GM23248 (cell line): ENCODE results near the gene SUN2. TPM values are rescaled to one million over a fixed set of nuclear protein-coding genes. Genes with fewer than 3 reads are reported as not detected.

Source experiments
- DNase-seq: peaks from one replicate; pipeline ENCODE4 v3.0.0-alpha.2; 2015
- H2AFZ ChIP-seq: fragments of 200-600 bp; sonication (generic); 2 replicates; pipeline ENCODE4 v1.6.1; 2016; ENCODE audit warnings: antibody characterized with exemption
- H3F3A ChIP-seq: fragments of 200-600 bp; sonication (generic); 2 replicates; pipeline ENCODE4 v1.6.1; 2016; ENCODE audit warnings: mild to moderate bottlenecking, antibody characterized with exemption, mixed run types; ENCODE audit not compliant: insufficient read depth
- H3K27ac ChIP-seq: fragments of 200-600 bp; sonication (generic); 2 replicates; pipeline ENCODE4 v1.5.1; 2016; ENCODE audit warnings: mild to moderate bottlenecking
- H3K27me3 ChIP-seq: fragments of 200-600 bp; sonication (generic); replicated peaks from 2 replicates; pipeline ENCODE4 v1.6.1; 2016; ENCODE audit warnings: mild to moderate bottlenecking; ENCODE audit not compliant: insufficient read depth
- H3K36me3 ChIP-seq: fragments of 200-600 bp; sonication (generic); 2 replicates; pipeline ENCODE4 v1.6.1; 2016; ENCODE audit warnings: low read depth, mild to moderate bottlenecking
- H3K4me1 ChIP-seq: fragments of 200-600 bp; sonication (generic); 2 replicates; pipeline ENCODE4 v1.6.1; 2016; ENCODE audit warnings: mild to moderate bottlenecking; ENCODE audit not compliant: insufficient read depth
- H3K4me2 ChIP-seq: fragments of 200-600 bp; sonication (generic); one replicate; pipeline ENCODE4 v1.6.1; 2016; ENCODE audit warnings: mild to moderate bottlenecking; ENCODE audit not compliant: unreplicated experiment
- H3K4me3 ChIP-seq: fragments of 200-600 bp; sonication (generic); 2 replicates; pipeline ENCODE4 v1.5.1; 2016; ENCODE audit warnings: mild to moderate bottlenecking
- H3K79me2 ChIP-seq: fragments of 200-600 bp; sonication (generic); 2 replicates; pipeline ENCODE4 v1.6.1; 2016; ENCODE audit warnings: mild to moderate bottlenecking; ENCODE audit not compliant: insufficient read depth
- H3K9ac ChIP-seq: fragments of 200-600 bp; sonication (generic); 2 replicates; pipeline ENCODE4 v1.6.1; 2016; ENCODE audit warnings: mild to moderate bottlenecking
- H3K9me2 ChIP-seq: fragments of 200-600 bp; sonication (generic); 2 replicates; pipeline ENCODE4 v1.6.1; 2016; ENCODE audit warnings: mixed run types, mild to moderate bottlenecking, moderate library complexity; ENCODE audit not compliant: insufficient read depth
- H3K9me3 ChIP-seq: fragments of 200-600 bp; sonication (generic); one replicate; pipeline ENCODE4 v1.6.1; 2017; ENCODE audit warnings: low read depth
- H4K20me1 ChIP-seq: fragments of 200-600 bp; sonication (generic); 2 replicates; pipeline ENCODE4 v1.6.0; 2016; ENCODE audit not compliant: insufficient read depth
- EZH2 ChIP-seq: fragments of 200-600 bp; sonication (generic); IDR thresholded peaks from 2 replicates; pipeline ENCODE4 v1.6.1; 2018; ENCODE audit warnings: antibody characterized with exemption, mild to moderate bottlenecking; ENCODE audit not compliant: insufficient read depth, poor library complexity, severe bottlenecking
- EZH2phosphoT487 ChIP-seq: fragments of 200-600 bp; sonication (generic); IDR thresholded peaks from 2 replicates; pipeline ENCODE4 v1.6.1; 2018; ENCODE audit warnings: antibody characterized with exemption, moderate library complexity, mild to moderate bottlenecking, low read depth; ENCODE audit not compliant: insufficient read depth
- WGBS, 2 experiments: methylation state at CpG; one replicate each; pipeline ENCODE4 v1.1.6; 2015 to 2017; ENCODE audit warnings: low lambda C conversion rate in 2 of 2, low coverage in 1 of 2; ENCODE audit errors: missing lambda C conversion rate in 2 of 2; 5-methylcytosine and 5-hydroxymethylcytosine counted together
- in situ Hi-C: fragments of 300-500 bp; cut with MboI; formaldehyde crosslinking; loops from 2 replicates; pipeline ENCODE4 v1.15.0; 2020
- polyA plus RNA-seq: library from polyadenylated mRNA; unstranded; fragments of >200 nt; fragmentation: Nextera tagmentation; extraction: Ambion mirVana; gene quantifications from 2 replicates; pipeline ENCODE4 v1.2.1, GENCODE V29; 2016
- total RNA-seq: library from RNA; depleted of rRNA; stranded (reverse); fragments of >200 nt; shearing (Covaris generic); gene quantifications from 2 replicates; pipeline ENCODE4 v1.2.3, GENCODE V29; 2014

Gene SUN2
- total and polyA plus RNA-seq, 2 experiments from 2014 or later: 47.9 to 146 TPM

DNA sequence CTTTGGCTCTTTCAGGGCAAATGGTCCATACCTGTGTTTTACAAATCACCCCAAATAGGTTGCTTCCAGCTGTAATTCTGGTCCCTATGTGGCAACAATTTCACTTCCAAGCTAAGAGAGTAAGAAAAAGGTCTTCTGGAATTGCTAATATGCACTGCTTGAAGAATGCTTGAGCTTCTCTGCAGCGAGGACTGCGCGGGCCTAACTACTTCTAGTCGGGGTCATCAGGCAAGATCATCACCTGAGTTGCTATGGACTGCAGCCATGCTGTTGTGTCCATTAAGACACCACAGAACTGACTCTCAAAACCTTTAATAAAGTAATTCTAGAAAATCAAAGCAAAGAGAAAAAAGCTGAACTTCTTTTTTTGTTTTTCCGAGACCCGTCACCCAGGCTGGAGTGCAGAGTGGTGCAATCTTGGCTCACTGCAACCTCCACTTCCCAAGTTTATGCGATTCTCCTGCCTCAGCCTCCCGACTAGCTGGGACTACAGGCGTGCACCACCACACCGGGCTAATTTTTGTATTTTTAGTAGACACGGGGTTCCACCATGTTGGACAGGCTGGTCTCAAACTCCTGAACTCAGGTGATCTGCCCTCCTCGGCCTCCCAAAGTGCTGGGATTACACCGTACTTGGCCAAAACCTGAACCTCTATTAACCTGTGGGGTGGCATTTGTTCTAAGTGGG lies 57.2 kb downstream of the SUN2 start:
- H3K9me2 ChIP-seq: no peaks in the 10 kb centered on the region
- H2AFZ ChIP-seq: no peak overlapping the region
- no peaks in the 10 kb centered on the region for H3K27me3 ChIP-seq
- H3K36me3 ChIP-seq: peaks cover 6% of the 10 kb centered on the region; the same call in 1 of the 2 replicates
- H3K27ac ChIP-seq: peak overlapping the region; percentile 97; the same call in 1 of the 2 replicates
- in situ Hi-C loops: no loop called here
- peaks cover 65% of the 10 kb centered on the region for H3K79me2 ChIP-seq
- H3K4me1 ChIP-seq: peaks cover 41% of the 10 kb centered on the region
- H3K4me2 ChIP-seq: peak overlapping the region; percentile 95
- no peaks in the 10 kb centered on the region for H3K9me3 ChIP-seq
- WGBS, 2 experiments: 90 to 94% methylated on average over 13 of the region's 13 CpGs
- no peak for TF ChIP-seq EZH2phosphoT487
- no peak for TF ChIP-seq EZH2
- peak overlapping the region; percentile 99 for H3K9ac ChIP-seq
- peaks cover 41% of the 10 kb centered on the region for H3F3A ChIP-seq
- H3K4me3 ChIP-seq: peak overlapping the region; percentile 87
- no peaks in the 10 kb centered on the region for H4K20me1 ChIP-seq
- no peak for DNase-seq

GRCh38 chr22:38697425-38698089 lies 58.2 kb downstream of the SUN2 start:
- WGBS, 2 experiments: 75 to 78% methylated on average over 8 of the region's 8 CpGs
- peaks cover 6% of the 10 kb centered on the region; the same call in 1 of the 2 replicates for H3K36me3 ChIP-seq
- H3K4me1 ChIP-seq: peaks cover 41% of the 10 kb centered on the region
- no peaks in the 10 kb centered on the region for H3K9me3 ChIP-seq
- no peak overlapping the region for H2AFZ ChIP-seq
- in situ Hi-C loops: no loop called here
- peak overlapping the region; percentile 87 for H3K4me3 ChIP-seq
- peak overlapping the region; percentile 57 for H3K9ac ChIP-seq
- peak overlapping the region; percentile 97 for H3K27ac ChIP-seq
- peaks cover 75% of the 10 kb centered on the region for H3K79me2 ChIP-seq
- TF ChIP-seq EZH2 (no peak), EZH2phosphoT487 (no peak)
- H3K4me2 ChIP-seq: peak overlapping the region; percentile 95
- no peaks in the 10 kb centered on the region for H3K27me3 ChIP-seq
- H3F3A ChIP-seq: peaks cover 41% of the 10 kb centered on the region
- H4K20me1 ChIP-seq: no peaks in the 10 kb centered on the region
- no peaks in the 10 kb centered on the region for H3K9me2 ChIP-seq
- peak; percentile 50 for DNase-seq

- Histone ChIP-seq H3K79me2 (peaks cover 83% of the 10 kb centered on the region), H3K4me1 (peaks cover 41% of the 10 kb centered on the region), H3K4me2 (peak overlapping the region; percentile 63), H3K36me3 (peaks cover 10% of the 10 kb centered on the region; the same call in 1 of the 2 replicates), H3K9ac (peak overlapping the region; percentile 57), H3K9me3 (no peaks in the 10 kb centered on the region), H4K20me1 (no peaks in the 10 kb centered on the region), H3K4me3 (peak overlapping the region; percentile 87), H3K9me2 (no peaks in the 10 kb centered on the region), H3K27me3 (no peaks in the 10 kb centered on the region), H3K27ac (peak overlapping the region; percentile 97), H2AFZ (no peak overlapping the region), H3F3A (peaks cover 41% of the 10 kb centered on the region)
- peak; percentile 94 for DNase-seq
- WGBS, 2 experiments: 25 to 38% methylated on average over 3 of the region's 3 CpGs
- in situ Hi-C loops: no loop called here
- TF ChIP-seq EZH2: no peak
- TF ChIP-seq EZH2phosphoT487: no peak
These were observed 59.0 kb downstream of the SUN2 start for GRCh38 chr22:38696606-38697424.

DNA sequence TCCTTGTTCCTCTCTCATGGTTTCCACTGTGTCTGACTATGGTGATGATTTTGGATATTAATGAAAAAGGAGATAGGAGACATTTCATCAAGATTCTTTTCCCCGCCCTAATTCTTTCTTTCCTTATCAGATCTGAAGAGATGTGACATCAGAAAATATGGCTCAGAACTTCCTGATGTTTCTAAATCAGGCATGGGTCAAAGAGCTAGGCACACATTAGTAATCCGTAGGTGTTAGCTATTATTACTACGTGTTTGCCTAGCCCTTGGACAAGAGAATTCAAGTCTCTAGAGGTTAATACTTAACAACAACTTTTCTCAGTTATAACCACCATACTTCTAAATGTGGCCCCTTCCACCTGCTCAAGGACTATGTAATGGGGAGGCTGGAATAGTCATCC lies 60.9 kb downstream of the SUN2 start:
- Histone ChIP-seq H3K79me2 (peaks cover 96% of the 10 kb centered on the region), H3K4me2 (peak overlapping the region; percentile 0), H3K4me1 (peaks cover 41% of the 10 kb centered on the region), H4K20me1 (no peaks in the 10 kb centered on the region), H3F3A (peaks cover 43% of the 10 kb centered on the region), H3K27me3 (no peaks in the 10 kb centered on the region), H3K9me2 (no peaks in the 10 kb centered on the region), H3K4me3 (no peak overlapping the region), H3K27ac (no peak overlapping the region), H3K9ac (no peak overlapping the region), H3K36me3 (peaks cover 19% of the 10 kb centered on the region; the same call in 1 of the 2 replicates), H3K9me3 (no peaks in the 10 kb centered on the region), H2AFZ (no peak overlapping the region)
- TF ChIP-seq EZH2 (no peak), EZH2phosphoT487 (no peak)
- DNase-seq: peak; percentile 36
- in situ Hi-C loops: no loop called here
- 67 to 70% methylated on average over 3 of the region's 3 CpGs for WGBS, 2 experiments
